IMR-90 (cell line): ENCODE measurements around the gene DGAT2L6. TPM values are rescaled to one million over a fixed set of nuclear protein-coding genes. Genes with fewer than 3 reads are reported as not detected.

Experiments
- ATAC-seq: fragments of 200-7000 bp; cut with Tn5 transposase; 2 replicates; pipeline ENCODE4 v1.9.1; 2020; ENCODE audit warnings: low read depth, mild to moderate bottlenecking, moderate library complexity
- BruUV-seq: library from RNA; stranded (reverse); fragments of 400-500 nt; replicated peaks from 2 replicates; lab custom pipeline; 2021; lab: Mats Ljungman, UMichigan
- CTCF ChIA-PET: fragments of 300-600 bp; formaldehyde crosslinking; extraction: SDS; loops from one replicate; lab custom pipeline; 2021; ENCODE audit warnings: antibody characterized with exemption; lab: Yijun Ruan, JAX
- POLR2A ChIA-PET: fragments of 300-600 bp; sonication (Branson Sonifier 250); formaldehyde crosslinking; loops from one replicate; lab custom pipeline; 2022; ENCODE audit warnings: antibody characterized with exemption; ENCODE audit not compliant: unreplicated experiment; lab: Charles Lee
- DNase-seq: peaks from one replicate; pipeline ENCODE4 v3.0.0; 2013
- H2AFZ ChIP-seq: replicated peaks from 2 replicates; pipeline ENCODE3; 2013; ENCODE audit warnings: low read length, mild to moderate bottlenecking; ENCODE audit not compliant: poor library complexity
- H2AK5ac ChIP-seq: 2 replicates; pipeline ENCODE4 v1.6.1; 2013; ENCODE audit warnings: low read depth, low read length, inconsistent platforms
- H2AK9ac ChIP-seq: replicated peaks from 2 replicates; pipeline ENCODE3; 2013; ENCODE audit warnings: mild to moderate bottlenecking, low read depth, low read length, moderate library complexity; ENCODE audit not compliant: poor library complexity
- H2BK120ac ChIP-seq: 2 replicates; pipeline ENCODE4 v1.6.1; 2013; ENCODE audit warnings: low read depth, low read length, inconsistent platforms
- H2BK15ac ChIP-seq: 3 replicates; pipeline ENCODE4 v1.6.1; 2013; ENCODE audit warnings: low read depth, low read length, inconsistent platforms
- H2BK20ac ChIP-seq: 2 replicates; pipeline ENCODE4 v1.6.1; 2013; ENCODE audit warnings: low read depth, mild to moderate bottlenecking, inconsistent platforms, low read length, moderate library complexity
- H2BK5ac ChIP-seq: 2 replicates; pipeline ENCODE4 v1.6.1; 2013; ENCODE audit warnings: mild to moderate bottlenecking, low read depth, low read length, inconsistent platforms; ENCODE audit not compliant: poor library complexity, severe bottlenecking
- H3K14ac ChIP-seq: replicated peaks from 2 replicates; pipeline ENCODE4 v1.6.1; 2013; ENCODE audit warnings: low read depth, low read length, inconsistent platforms
- H3K18ac ChIP-seq: 2 replicates; pipeline ENCODE4 v1.6.1; 2013; ENCODE audit warnings: low read depth, low read length, control low read depth
- H3K23ac ChIP-seq: 2 replicates; pipeline ENCODE4 v1.6.1; 2013; ENCODE audit warnings: low read depth, low read length, inconsistent platforms
- H3K27ac ChIP-seq: 2 replicates; pipeline ENCODE4 v1.5.1; 2013; ENCODE audit warnings: mild to moderate bottlenecking, control low read depth, low read length; ENCODE audit not compliant: insufficient read depth
- H3K27me3 ChIP-seq: 2 replicates; pipeline ENCODE4 v1.6.1; 2013; ENCODE audit warnings: low read length; ENCODE audit not compliant: control insufficient read depth, insufficient read depth
- H3K36me3 ChIP-seq: 2 replicates; pipeline ENCODE4 v1.6.1; 2013; ENCODE audit warnings: low read length, mixed read lengths; ENCODE audit not compliant: control insufficient read depth, insufficient read depth
- H3K4ac ChIP-seq: 2 replicates; pipeline ENCODE4 v1.6.1; 2013; ENCODE audit warnings: low read depth, low read length, inconsistent platforms
- H3K4me1 ChIP-seq: 2 replicates; pipeline ENCODE4 v1.6.1; 2013; ENCODE audit warnings: low read length, mixed read lengths; ENCODE audit not compliant: control insufficient read depth, insufficient read depth
- H3K4me2 ChIP-seq: 2 replicates; pipeline ENCODE4 v1.6.1; 2013; ENCODE audit warnings: low read depth, mild to moderate bottlenecking, control low read depth, low read length, moderate library complexity
- H3K4me3 ChIP-seq: 2 replicates; pipeline ENCODE4 v1.5.1; 2013; ENCODE audit warnings: low read depth, mild to moderate bottlenecking, control low read depth, low read length, moderate library complexity; ENCODE audit not compliant: insufficient read depth
- H3K56ac ChIP-seq: 2 replicates; pipeline ENCODE4 v1.6.1; 2013; ENCODE audit warnings: low read length, inconsistent platforms; ENCODE audit not compliant: insufficient read depth; ENCODE audit errors: extremely low read depth
- H3K79me1 ChIP-seq, 2 experiments: 2 replicates each; pipeline ENCODE4 v1.6.1; 2013; ENCODE audit warnings: low read length in 2 of 2, inconsistent platforms in 1 of 2, low read depth in 1 of 2
- H3K9ac ChIP-seq: 2 replicates; pipeline ENCODE4 v1.6.1; 2013; ENCODE audit warnings: low read depth, low read length, control low read depth
- H3K9me1 ChIP-seq: 2 replicates; pipeline ENCODE4 v1.6.1; 2013; ENCODE audit warnings: low read length, inconsistent platforms; ENCODE audit not compliant: insufficient read depth
- H3K9me3 ChIP-seq: 2 replicates; pipeline ENCODE4 v1.6.1; 2013; ENCODE audit warnings: low read length; ENCODE audit not compliant: control insufficient read depth, insufficient read depth
- H4K20me1 ChIP-seq: 2 replicates; pipeline ENCODE4 v1.6.1; 2013; ENCODE audit warnings: low read length, inconsistent platforms; ENCODE audit not compliant: insufficient read depth
- H4K5ac ChIP-seq: 2 replicates; pipeline ENCODE4 v1.6.1; 2013; ENCODE audit warnings: mild to moderate bottlenecking, low read depth, low read length, control low read depth
- H4K8ac ChIP-seq, 2 experiments: 2 replicates each; pipeline ENCODE4 v1.6.1; 2013; ENCODE audit warnings: low read depth in 2 of 2, low read length in 2 of 2, control low read depth in 1 of 2, inconsistent platforms in 1 of 2
- H4K91ac ChIP-seq: 2 replicates; pipeline ENCODE4 v1.6.1; 2013; ENCODE audit warnings: low read depth, low read length, inconsistent platforms; ENCODE audit not compliant: insufficient read depth
- BHLHE40 ChIP-seq: fragments of 150-350 bp; IDR thresholded peaks from 2 replicates; pipeline ENCODE4 v1.6.1; 2016; ENCODE audit warnings: mild to moderate bottlenecking, low read depth, low read length
- CEBPB ChIP-seq: IDR thresholded peaks from 2 replicates; pipeline ENCODE4 v1.6.1; 2012; ENCODE audit warnings: low read depth, low read length, improper control_type of control experiment
- ELK1 ChIP-seq: fragments of 150-350 bp; IDR thresholded peaks from 2 replicates; pipeline ENCODE4 v1.6.1; 2016; ENCODE audit warnings: low read depth, mild to moderate bottlenecking, low read length, moderate library complexity, borderline replicate concordance
- MAFK ChIP-seq: IDR thresholded peaks from 2 replicates; pipeline ENCODE4 v1.6.1; 2012; ENCODE audit warnings: low read depth, low read length, improper control_type of control experiment
- MXI1 ChIP-seq: IDR thresholded peaks from 2 replicates; pipeline ENCODE4 v1.6.1; 2012; ENCODE audit warnings: low read depth, mild to moderate bottlenecking, low read length, moderate library complexity, borderline replicate concordance
- NFE2L2 ChIP-seq: fragments of 150-350 bp; IDR thresholded peaks from 2 replicates; pipeline ENCODE4 v1.6.1; 2016; ENCODE audit warnings: low read depth, mild to moderate bottlenecking, low read length
- POLR2A ChIP-seq: IDR thresholded peaks from 2 replicates; pipeline ENCODE4 v1.6.1; 2012; ENCODE audit warnings: mild to moderate bottlenecking, low read depth, low read length
- RCOR1 ChIP-seq: IDR thresholded peaks from 2 replicates; pipeline ENCODE4 v1.6.1; 2012; ENCODE audit warnings: mild to moderate bottlenecking, low read length, improper control_type of control experiment; ENCODE audit not compliant: insufficient replicate concordance
- SMC3 ChIP-seq: fragments of 150-350 bp; IDR thresholded peaks from 2 replicates; pipeline ENCODE4 v1.6.1; 2016; ENCODE audit warnings: low read depth, mild to moderate bottlenecking, antibody characterized with exemption, low read length, moderate library complexity
- WGBS, 2 experiments: methylation state at CpG; one replicate each; pipeline versions ENCODE4 v1.1.5 to v1.1.7; 2013; ENCODE audit warnings: missing lambda C conversion rate in 2 of 2; ENCODE audit not compliant: insufficient read length in 1 of 2; ENCODE audit errors: extremely low coverage in 2 of 2; 5-methylcytosine and 5-hydroxymethylcytosine counted together
- dilution Hi-C: fragments of 300-500 bp; cut with HindIII; formaldehyde crosslinking; loops from one replicate; pipeline ENCODE4 v1.14.3; 2018; ENCODE audit warnings: low sequenced_read_pairs; ENCODE audit not compliant: unreplicated experiment
- in situ Hi-C: fragments of 300-500 bp; cut with MboI; formaldehyde crosslinking; loops from 3 replicates; pipeline ENCODE4 v1.14.3; 2019; ENCODE audit warnings: low sequenced_read_pairs, inconsistent platforms, mixed read lengths
- intact Hi-C: fragments of 100-400 bp; cut with micrococcal nuclease; formaldehyde crosslinking; loops from 2 replicates; pipeline ENCODE4 v1.10.0; 2022
- polyA plus RNA-seq, 3 experiments: library from polyadenylated mRNA; depleted of rRNA; stranded (reverse); fragments of >200 nt; gene quantifications; 2 replicates each; pipeline ENCODE4 v1.2.3, GENCODE V29; 2012; ENCODE audit warnings: low replicate concordance in 1 of 3
- total RNA-seq: library from RNA; depleted of rRNA; stranded (reverse); fragments of >200 nt; gene quantifications from 2 replicates; pipeline ENCODE4 v1.2.3, GENCODE V29; 2012

DGAT2L6 gene
- total and polyA plus RNA-seq, 2 of the 4 experiments (the other 2 are of a cell fraction), result not detected

GRCh38 chrX:70176938-70177533, at the start of gene DGAT2L6 (continued):
- TF ChIP-seq RCOR1, result no peak
- no peak for TF ChIP-seq MXI1
- no peak for TF ChIP-seq NFE2L2
- TF ChIP-seq MAFK, result no peak

- Histone ChIP-seq H4K20me1 (no peaks in the 10 kb centered on the region), H3K18ac (no peak overlapping the region), H2AFZ (no peak overlapping the region), H2BK15ac (no peak overlapping the region), H3K4me2 (no peak overlapping the region), H3K36me3 (no peaks in the 10 kb centered on the region), H4K8ac (no peak overlapping the region), H2AK5ac (no peak overlapping the region), H4K91ac (no peak overlapping the region), H3K9me3 (no peaks in the 10 kb centered on the region), H3K27me3 (no peaks in the 10 kb centered on the region; the same call in 1 of the 2 replicates), H4K5ac (no peak overlapping the region), H3K23ac (no peak overlapping the region), H3K14ac (no peak overlapping the region), H2BK20ac (no peak overlapping the region), H2AK9ac (no peak overlapping the region), H3K79me1 (no peaks in the 10 kb centered on the region), H3K56ac (no peak overlapping the region), H3K4me3 (no peak overlapping the region), H3K4ac (no peak overlapping the region), H3K9me1 (no peaks in the 10 kb centered on the region), H3K27ac (no peak overlapping the region), H3K9ac (no peak overlapping the region), H2BK5ac (no peak overlapping the region), H2BK120ac (no peak overlapping the region), H3K4me1 (no peaks in the 10 kb centered on the region)
- no TSS peak for BruUV-seq
- DNase-seq, result no peak
- in situ Hi-C loops, result no loop called here
- no peak for ATAC-seq
- ChIA-PET POLR2A (no interaction called here), CTCF (no interaction called here)
- dilution Hi-C loops, result no loop called here
- TF ChIP-seq CEBPB (no peak), POLR2A (no peak), MXI1 (no peak), BHLHE40 (no peak), SMC3 (no peak), MAFK (no peak), ELK1 (no peak)
- intact Hi-C loops, result no loop called here
- 40% methylated on average over 1 of the region's 9 CpGs; no CpG with 5 or more reads in 1 of the 2 experiments for WGBS, 2 experiments
These were observed 49.2 kb upstream of the DGAT2L6 start for GRCh38 chrX:70128071-70128470.
